ENCODE results near the gene AMOT.

- TF ChIP-seq, protein P1, sequence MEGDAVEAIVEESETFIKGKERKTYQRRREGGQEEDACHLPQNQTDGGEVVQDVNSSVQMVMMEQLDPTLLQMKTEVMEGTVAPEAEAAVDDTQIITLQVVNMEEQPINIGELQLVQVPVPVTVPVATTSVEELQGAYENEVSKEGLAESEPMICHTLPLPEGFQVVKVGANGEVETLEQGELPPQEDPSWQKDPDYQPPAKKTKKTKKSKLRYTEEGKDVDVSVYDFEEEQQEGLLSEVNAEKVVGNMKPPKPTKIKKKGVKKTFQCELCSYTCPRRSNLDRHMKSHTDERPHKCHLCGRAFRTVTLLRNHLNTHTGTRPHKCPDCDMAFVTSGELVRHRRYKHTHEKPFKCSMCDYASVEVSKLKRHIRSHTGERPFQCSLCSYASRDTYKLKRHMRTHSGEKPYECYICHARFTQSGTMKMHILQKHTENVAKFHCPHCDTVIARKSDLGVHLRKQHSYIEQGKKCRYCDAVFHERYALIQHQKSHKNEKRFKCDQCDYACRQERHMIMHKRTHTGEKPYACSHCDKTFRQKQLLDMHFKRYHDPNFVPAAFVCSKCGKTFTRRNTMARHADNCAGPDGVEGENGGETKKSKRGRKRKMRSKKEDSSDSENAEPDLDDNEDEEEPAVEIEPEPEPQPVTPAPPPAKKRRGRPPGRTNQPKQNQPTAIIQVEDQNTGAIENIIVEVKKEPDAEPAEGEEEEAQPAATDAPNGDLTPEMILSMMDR (conservative IDR thresholded peaks at IDR 0.05; ENCODE audit: low read length) = no peak
- TF ChIP-seq EZH2phosphoT487 (IDR thresholded peaks at IDR 0.05; ENCODE audit: borderline replicate concordance) = no peak
These were observed 54.6 kb downstream of the AMOT start for GRCh38 chrX:112786076-112786475.

Data from Loucy (cell line).